ENCODE measurements around the gene PSTPIP2.

Gene PSTPIP2

DNA sequence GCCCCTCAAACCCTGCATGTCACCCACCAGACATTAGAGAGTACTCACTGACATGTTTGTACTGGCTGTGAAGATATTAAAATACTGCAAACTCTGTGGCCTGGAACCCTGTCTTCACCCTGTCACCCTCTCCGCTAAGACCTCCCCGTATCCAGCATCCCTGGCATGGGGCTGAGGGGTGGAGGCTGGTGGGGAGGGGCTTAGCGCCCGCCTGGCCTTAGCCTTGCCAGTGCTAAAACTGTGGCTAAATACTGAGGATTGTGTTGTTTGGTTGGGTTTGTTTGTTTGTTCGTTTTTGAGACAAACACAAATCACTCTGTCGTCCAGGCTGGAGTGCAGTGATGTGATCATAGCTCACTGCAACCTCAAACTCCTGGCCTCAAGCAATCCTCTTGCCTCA is 1.8 kb downstream of the PSTPIP2 start:
- Histone ChIP-seq H3K4me1 (ENCODE audit: control insufficient read depth, insufficient read depth, low read length) (no peaks in the 10 kb centered on the region), H3K36me3 (ENCODE audit: control insufficient read depth, insufficient read depth, low read length) (no peaks in the 10 kb centered on the region), H3K9ac (ENCODE audit: low read depth, low read length) (no peak overlapping the region), H3K9me3 (ENCODE audit: control insufficient read depth, insufficient read depth, low read length) (no peaks in the 10 kb centered on the region), H3K27ac (ENCODE audit: low read depth, low read length) (no peak overlapping the region), H3K4me3 (ENCODE audit: low read depth, low read length) (no peak overlapping the region), H3K27me3 (ENCODE audit: control insufficient read depth, insufficient read depth, low read length) (peaks cover 32% of the 10 kb centered on the region)

DNA sequence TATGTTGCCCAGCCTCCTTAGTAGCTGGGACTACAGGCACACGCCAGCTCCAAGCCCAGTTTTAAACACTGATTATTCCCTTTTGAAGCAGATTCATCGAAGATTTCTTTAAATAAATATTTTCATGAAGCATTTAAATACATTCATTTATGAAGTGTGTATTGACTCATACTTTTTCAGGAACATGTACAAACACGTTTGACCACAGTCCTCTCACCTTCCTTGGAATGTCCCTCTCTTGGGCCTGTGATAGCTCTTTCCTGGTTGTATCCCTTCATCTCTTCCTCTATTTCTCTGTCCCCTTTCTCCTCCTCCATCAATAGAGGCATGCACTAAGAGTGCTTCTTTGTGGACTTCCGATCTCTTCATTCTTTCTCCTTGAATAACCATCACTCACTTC is 2.5 kb downstream of the PSTPIP2 start:
- Histone ChIP-seq H3K4me1 (ENCODE audit: control insufficient read depth, insufficient read depth, low read length) (no peaks in the 10 kb centered on the region), H3K27ac (ENCODE audit: low read depth, low read length) (no peak overlapping the region), H3K36me3 (ENCODE audit: control insufficient read depth, insufficient read depth, low read length) (no peaks in the 10 kb centered on the region), H3K4me3 (ENCODE audit: low read depth, low read length) (no peak overlapping the region), H3K9ac (ENCODE audit: low read depth, low read length) (no peak overlapping the region), H3K9me3 (ENCODE audit: control insufficient read depth, insufficient read depth, low read length) (no peaks in the 10 kb centered on the region), H3K27me3 (ENCODE audit: control insufficient read depth, insufficient read depth, low read length) (peaks cover 32% of the 10 kb centered on the region)

DNA sequence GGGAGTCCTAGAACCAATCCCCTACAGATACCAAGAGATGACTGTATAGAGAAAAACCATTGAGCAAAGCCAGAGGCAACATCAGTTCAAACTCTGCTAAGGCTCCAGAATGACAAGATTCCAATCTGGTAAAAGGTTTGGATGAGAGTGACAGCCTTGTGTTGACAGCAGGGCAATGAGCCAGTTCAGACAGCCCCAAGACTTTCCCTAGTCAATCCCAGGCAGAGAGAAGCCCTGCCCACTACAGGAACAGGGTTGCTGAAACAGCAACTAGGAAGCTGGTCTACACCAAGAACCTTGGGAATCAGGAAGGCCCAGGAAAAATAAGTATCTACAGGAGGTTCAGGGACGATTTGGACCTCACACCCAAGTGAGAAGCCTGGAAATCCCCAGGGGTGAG is 3.3 kb downstream of the PSTPIP2 start:
- no peaks in the 10 kb centered on the region for H3K9me3 ChIP-seq (ENCODE audit: control insufficient read depth, insufficient read depth, low read length)
- H3K27me3 ChIP-seq (ENCODE audit: control insufficient read depth, insufficient read depth, low read length) = peaks cover 32% of the 10 kb centered on the region
- no peaks in the 10 kb centered on the region for H3K36me3 ChIP-seq (ENCODE audit: control insufficient read depth, insufficient read depth, low read length)
- no peaks in the 10 kb centered on the region for H3K4me1 ChIP-seq (ENCODE audit: control insufficient read depth, insufficient read depth, low read length)
- no peak overlapping the region for H3K9ac ChIP-seq (ENCODE audit: low read depth, low read length)
- H3K27ac ChIP-seq (ENCODE audit: low read depth, low read length) = no peak overlapping the region
- H3K4me3 ChIP-seq (ENCODE audit: low read depth, low read length) = no peak overlapping the region

DNA sequence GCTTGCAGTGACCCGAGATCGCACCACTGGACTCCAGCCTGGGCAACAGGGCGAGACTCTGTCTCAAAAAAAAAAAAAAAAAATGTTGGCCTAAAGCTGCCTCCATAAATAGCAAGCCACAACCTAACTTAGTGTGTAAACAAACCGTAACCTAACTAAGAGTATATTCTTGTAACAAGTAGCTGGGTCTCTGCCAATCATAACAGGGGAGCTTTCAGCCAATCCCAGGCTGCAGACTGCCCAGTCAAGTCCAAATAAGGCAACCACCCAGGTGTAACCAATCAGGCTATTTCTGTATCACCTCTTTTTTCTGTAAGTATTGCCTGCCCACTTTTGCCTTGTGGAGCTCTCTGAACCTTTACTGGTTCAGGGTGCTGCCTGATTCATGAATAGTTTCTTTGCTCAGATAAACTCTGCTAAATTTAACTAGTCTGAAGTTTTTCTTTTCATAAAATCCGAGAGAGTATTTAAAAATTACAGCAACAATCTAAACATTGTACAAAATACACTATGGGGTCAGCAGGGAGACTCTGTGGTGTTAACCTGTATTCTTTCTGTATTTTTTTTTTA is 4.5 kb downstream of the PSTPIP2 start:
- Histone ChIP-seq H3K9ac (ENCODE audit: low read depth, low read length) (no peak overlapping the region), H3K9me3 (ENCODE audit: control insufficient read depth, insufficient read depth, low read length) (no peaks in the 10 kb centered on the region), H3K36me3 (ENCODE audit: control insufficient read depth, insufficient read depth, low read length) (no peaks in the 10 kb centered on the region), H3K4me1 (ENCODE audit: control insufficient read depth, insufficient read depth, low read length) (no peaks in the 10 kb centered on the region), H3K27ac (ENCODE audit: low read depth, low read length) (no peak overlapping the region), H3K27me3 (ENCODE audit: control insufficient read depth, insufficient read depth, low read length) (peaks cover 20% of the 10 kb centered on the region), H3K4me3 (ENCODE audit: low read depth, low read length) (no peak overlapping the region)

DNA sequence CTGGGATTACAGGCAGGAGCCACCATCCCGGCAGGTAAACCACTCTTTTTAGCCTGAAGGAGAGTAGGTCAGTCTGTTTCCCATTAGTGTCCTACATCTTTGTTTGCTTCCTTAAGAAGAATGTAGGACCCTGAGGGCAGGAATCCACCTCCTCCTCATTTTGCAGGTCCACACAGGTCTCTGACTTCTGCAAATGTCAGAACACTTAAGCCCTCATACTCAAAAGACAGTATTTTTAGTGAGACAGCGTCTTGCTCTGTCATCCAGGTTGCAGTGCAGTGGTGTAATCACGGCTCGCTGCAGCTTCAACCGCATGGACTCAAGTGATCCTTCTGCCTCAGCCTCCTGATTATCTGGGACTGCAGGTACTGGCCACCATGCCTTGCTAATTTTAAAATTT is 9.3 kb downstream of the PSTPIP2 start:
- Histone ChIP-seq H3K4me3 (ENCODE audit: low read depth, low read length) (no peak overlapping the region), H3K9me3 (ENCODE audit: control insufficient read depth, insufficient read depth, low read length) (no peaks in the 10 kb centered on the region), H3K27ac (ENCODE audit: low read depth, low read length) (no peak overlapping the region), H3K27me3 (ENCODE audit: control insufficient read depth, insufficient read depth, low read length) (no peaks in the 10 kb centered on the region), H3K4me1 (ENCODE audit: control insufficient read depth, insufficient read depth, low read length) (no peaks in the 10 kb centered on the region), H3K36me3 (ENCODE audit: control insufficient read depth, insufficient read depth, low read length) (no peaks in the 10 kb centered on the region), H3K9ac (ENCODE audit: low read depth, low read length) (no peak overlapping the region)

DNA sequence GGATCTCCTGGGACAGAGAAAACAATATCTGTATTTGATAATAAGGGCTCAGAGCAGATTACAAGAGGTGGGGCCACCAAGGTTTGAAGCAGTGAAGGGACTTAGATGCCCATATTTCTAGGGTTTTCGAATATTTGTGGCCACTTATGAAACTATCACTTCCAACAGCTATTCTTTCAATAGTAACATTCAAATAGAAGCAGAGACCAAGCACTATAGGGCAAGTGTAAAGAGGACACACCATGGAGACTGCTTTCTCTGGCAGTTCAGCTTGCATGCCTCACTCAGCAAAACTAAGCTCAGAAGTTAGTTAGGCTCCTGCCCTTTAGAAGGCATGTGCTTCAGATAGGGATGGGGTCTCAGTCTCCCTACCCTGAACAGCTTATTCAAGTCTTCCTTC is 10.3 kb downstream of the PSTPIP2 start:
- Histone ChIP-seq H3K4me3 (ENCODE audit: low read depth, low read length) (no peak overlapping the region), H3K36me3 (ENCODE audit: control insufficient read depth, insufficient read depth, low read length) (no peaks in the 10 kb centered on the region), H3K9ac (ENCODE audit: low read depth, low read length) (no peak overlapping the region), H3K9me3 (ENCODE audit: control insufficient read depth, insufficient read depth, low read length) (no peaks in the 10 kb centered on the region), H3K27me3 (ENCODE audit: control insufficient read depth, insufficient read depth, low read length) (no peaks in the 10 kb centered on the region), H3K4me1 (ENCODE audit: control insufficient read depth, insufficient read depth, low read length) (no peaks in the 10 kb centered on the region), H3K27ac (ENCODE audit: low read depth, low read length) (no peak overlapping the region)

DNA sequence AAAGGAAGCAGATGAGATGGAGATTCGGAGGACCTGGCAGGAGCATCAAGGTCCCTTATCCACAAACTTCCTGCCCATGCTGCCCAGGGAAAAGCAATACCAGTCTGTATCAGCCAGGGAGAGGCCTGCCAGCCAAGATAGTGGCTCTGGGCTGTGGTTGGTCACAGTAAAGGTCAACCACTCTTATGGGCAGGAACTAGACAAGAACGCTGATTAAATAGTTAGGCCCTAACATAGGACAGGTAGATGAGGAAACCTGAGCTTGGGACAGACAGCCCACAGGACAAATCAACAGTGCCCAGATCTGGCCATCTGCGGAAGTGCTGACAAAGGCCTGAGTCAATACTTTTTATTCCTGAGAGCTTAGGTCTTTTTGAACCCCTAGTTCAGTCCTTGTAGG is 10.7 kb downstream of the PSTPIP2 start:
- no peaks in the 10 kb centered on the region for H3K27me3 ChIP-seq (ENCODE audit: control insufficient read depth, insufficient read depth, low read length)
- no peaks in the 10 kb centered on the region for H3K36me3 ChIP-seq (ENCODE audit: control insufficient read depth, insufficient read depth, low read length)
- no peaks in the 10 kb centered on the region for H3K4me1 ChIP-seq (ENCODE audit: control insufficient read depth, insufficient read depth, low read length)
- H3K9ac ChIP-seq (ENCODE audit: low read depth, low read length) = no peak overlapping the region
- no peak overlapping the region for H3K4me3 ChIP-seq (ENCODE audit: low read depth, low read length)
- no peak overlapping the region for H3K27ac ChIP-seq (ENCODE audit: low read depth, low read length)
- no peaks in the 10 kb centered on the region for H3K9me3 ChIP-seq (ENCODE audit: control insufficient read depth, insufficient read depth, low read length)

DNA sequence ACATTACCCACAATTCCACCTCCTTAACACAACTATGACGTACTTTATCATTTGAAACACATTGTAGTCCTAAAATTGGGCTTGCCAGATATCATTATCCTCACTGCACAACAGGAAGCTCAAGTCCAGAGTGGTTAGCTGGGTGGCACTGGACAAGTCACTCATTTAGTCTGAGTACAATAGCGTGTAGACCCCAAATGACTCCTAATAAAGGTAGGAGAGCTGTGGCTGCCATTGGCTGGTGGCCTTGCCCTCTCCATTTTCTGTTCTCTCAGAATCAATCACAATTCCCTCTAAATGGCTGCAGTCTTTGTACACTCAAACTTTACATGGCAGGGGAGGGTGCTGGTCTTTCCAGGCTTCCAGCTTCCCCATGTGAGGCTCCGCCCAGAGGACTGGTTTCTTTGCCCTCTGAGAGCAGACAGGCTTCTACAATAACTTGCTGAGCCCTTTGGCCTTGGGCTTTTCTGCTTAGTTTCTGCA is 11.7 kb downstream of the PSTPIP2 start:
- Histone ChIP-seq H3K27me3 (ENCODE audit: control insufficient read depth, insufficient read depth, low read length) (no peaks in the 10 kb centered on the region), H3K4me1 (ENCODE audit: control insufficient read depth, insufficient read depth, low read length) (no peaks in the 10 kb centered on the region), H3K9ac (ENCODE audit: low read depth, low read length) (no peak overlapping the region), H3K36me3 (ENCODE audit: control insufficient read depth, insufficient read depth, low read length) (no peaks in the 10 kb centered on the region), H3K4me3 (ENCODE audit: low read depth, low read length) (no peak overlapping the region), H3K27ac (ENCODE audit: low read depth, low read length) (no peak overlapping the region), H3K9me3 (ENCODE audit: control insufficient read depth, insufficient read depth, low read length) (no peaks in the 10 kb centered on the region)

DNA sequence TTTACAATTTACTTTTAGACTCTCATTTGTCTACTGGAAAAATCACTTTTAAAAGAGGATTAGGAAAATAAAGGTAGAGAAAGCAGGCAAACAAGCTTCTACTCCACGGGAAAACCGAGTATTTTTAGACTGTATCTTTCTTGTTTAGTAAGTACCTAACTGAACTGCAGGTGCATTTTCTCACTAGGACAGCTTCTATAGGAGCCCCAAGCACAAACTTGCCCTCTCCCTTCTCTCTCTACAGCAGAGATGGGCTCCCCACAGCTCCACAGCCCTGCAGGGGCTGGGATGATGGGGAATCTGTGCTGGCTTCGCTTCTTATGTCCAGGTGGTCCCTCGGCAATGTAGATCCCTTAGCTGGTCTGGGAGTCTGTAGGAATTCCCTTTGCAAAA is 16.2 kb downstream of the PSTPIP2 start:
- H3K27me3 ChIP-seq (ENCODE audit: control insufficient read depth, insufficient read depth, low read length) = no peaks in the 10 kb centered on the region
- H3K9me3 ChIP-seq (ENCODE audit: control insufficient read depth, insufficient read depth, low read length) = no peaks in the 10 kb centered on the region
- no peak overlapping the region for H3K4me3 ChIP-seq (ENCODE audit: low read depth, low read length)
- H3K36me3 ChIP-seq (ENCODE audit: control insufficient read depth, insufficient read depth, low read length) = no peaks in the 10 kb centered on the region
- no peak overlapping the region for H3K27ac ChIP-seq (ENCODE audit: low read depth, low read length)
- no peak overlapping the region for H3K9ac ChIP-seq (ENCODE audit: low read depth, low read length)
- H3K4me1 ChIP-seq (ENCODE audit: control insufficient read depth, insufficient read depth, low read length) = no peaks in the 10 kb centered on the region

DNA sequence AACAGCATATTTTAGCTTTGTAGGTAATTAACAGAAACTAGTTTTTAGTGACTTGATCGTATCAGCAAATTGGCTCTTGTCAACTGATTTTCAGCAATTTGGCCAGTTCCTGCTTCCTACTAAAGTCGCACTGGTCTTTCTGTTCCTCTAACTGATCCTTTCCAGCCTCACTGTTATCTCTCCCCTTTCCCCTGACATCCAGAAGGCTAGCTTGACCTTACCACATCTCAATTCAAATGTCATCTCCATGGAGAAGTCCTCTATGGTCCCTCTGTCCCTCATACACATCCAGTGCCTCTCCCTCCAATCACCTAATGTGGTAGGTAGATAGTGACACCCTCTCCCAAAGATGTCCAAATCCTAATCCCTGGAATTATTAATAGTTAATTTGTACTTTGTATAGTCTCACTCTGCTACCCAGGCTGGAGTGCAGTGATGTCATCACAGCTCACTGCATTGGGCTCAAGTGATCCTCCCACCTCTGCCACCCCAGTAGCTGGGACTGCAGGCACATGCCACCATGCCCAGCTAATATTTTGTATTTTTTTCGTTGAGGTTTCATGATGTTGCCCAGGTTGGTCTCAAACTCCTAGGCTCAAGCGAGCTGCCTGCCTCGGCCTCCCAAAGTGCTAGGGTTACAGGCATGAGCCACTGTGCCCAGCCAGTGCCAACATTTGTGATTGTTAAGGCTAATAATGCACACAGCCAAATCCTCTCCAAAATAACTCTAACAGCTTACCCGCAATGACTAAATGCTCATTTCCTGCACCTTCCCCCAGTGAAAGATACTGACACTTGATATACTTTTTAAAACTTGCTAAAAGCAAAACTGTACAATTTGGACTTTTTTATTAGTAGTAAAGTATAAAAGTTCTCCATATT is 16.9 kb downstream of the PSTPIP2 start:
- no peak overlapping the region for H3K27ac ChIP-seq (ENCODE audit: low read depth, low read length)
- H3K27me3 ChIP-seq (ENCODE audit: control insufficient read depth, insufficient read depth, low read length) = no peaks in the 10 kb centered on the region

DNA sequence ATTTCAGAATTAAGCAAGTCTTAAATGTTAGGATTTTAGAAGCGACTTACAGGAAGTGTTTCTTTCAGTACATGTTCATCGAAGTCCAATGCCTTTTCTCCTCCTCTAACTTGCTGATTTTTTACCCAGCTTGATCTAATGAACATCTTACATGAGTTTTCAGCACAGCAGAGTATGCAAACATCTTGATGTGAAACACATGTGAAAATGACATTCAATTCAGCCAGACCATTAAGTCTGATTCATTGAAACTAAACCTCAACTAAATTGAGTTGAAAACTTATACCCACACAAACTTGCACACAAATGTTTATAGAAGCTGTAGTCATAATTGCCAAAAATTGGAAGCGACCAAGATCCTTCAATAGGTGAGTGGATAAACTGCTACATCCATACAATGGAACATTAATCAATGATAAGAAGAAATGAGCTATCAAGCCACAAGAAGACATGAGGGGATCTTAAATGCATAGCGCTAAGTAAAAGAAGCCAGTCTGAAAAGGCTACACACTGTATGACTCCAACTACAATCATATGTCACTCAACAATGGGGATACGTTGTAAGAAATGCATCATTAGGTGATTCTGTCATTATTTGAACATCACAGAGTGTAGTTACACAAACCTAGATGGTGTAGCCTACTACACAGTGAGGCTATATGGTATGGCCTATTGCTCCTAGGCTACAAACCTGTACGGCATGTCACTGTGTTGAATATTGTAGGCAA is 18.5 kb downstream of the PSTPIP2 start:
- H3K27me3 ChIP-seq (ENCODE audit: control insufficient read depth, insufficient read depth, low read length) = no peaks in the 10 kb centered on the region
- H3K4me3 ChIP-seq (ENCODE audit: low read depth, low read length) = no peak overlapping the region
- no peaks in the 10 kb centered on the region for H3K36me3 ChIP-seq (ENCODE audit: control insufficient read depth, insufficient read depth, low read length)
- no peaks in the 10 kb centered on the region for H3K9me3 ChIP-seq (ENCODE audit: control insufficient read depth, insufficient read depth, low read length)
- no peaks in the 10 kb centered on the region for H3K4me1 ChIP-seq (ENCODE audit: control insufficient read depth, insufficient read depth, low read length)
- H3K9ac ChIP-seq (ENCODE audit: low read depth, low read length) = no peak overlapping the region
- no peak overlapping the region for H3K27ac ChIP-seq (ENCODE audit: low read depth, low read length)

More for the DNA sequence above, 16.9 kb downstream of the PSTPIP2 start:
- Histone ChIP-seq H3K36me3 (ENCODE audit: control insufficient read depth, insufficient read depth, low read length) (no peaks in the 10 kb centered on the region), H3K9ac (ENCODE audit: low read depth, low read length) (no peak overlapping the region), H3K9me3 (ENCODE audit: control insufficient read depth, insufficient read depth, low read length) (no peaks in the 10 kb centered on the region), H3K4me3 (ENCODE audit: low read depth, low read length) (no peak overlapping the region), H3K4me1 (ENCODE audit: control insufficient read depth, insufficient read depth, low read length) (no peaks in the 10 kb centered on the region)

Data from HUES48 (cell line).